ENCODE data around the gene CDC73.

DNA sequence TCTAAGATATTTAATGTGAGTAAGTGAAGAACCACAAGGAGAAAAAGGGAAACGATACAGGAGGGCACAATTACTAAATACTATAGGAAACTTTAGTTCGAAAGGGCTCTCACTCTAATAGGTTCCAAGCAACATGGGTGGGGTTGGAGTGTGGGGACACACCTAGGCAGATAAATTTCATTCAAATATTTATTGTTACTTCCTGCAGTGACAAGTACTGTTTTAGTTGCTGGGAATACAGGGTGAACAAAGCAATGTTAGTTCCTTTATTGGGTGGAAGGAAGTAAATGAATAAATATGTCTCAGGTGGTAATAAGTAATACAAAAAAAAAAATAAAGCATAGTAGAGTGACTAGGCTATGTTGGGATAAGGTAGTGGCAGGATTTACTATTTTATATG, 137.8 kb downstream of the CDC73 start:
- TF ChIP-seq FOXP2 (optimal IDR thresholded peaks at IDR 0.05; ENCODE audit: borderline replicate concordance, extremely low read depth, extremely low read length, insufficient read depth), result no peak
- TF ChIP-seq POLR2AphosphoS5 (IDR thresholded peaks at IDR 0.05; ENCODE audit: low read depth, low read length), result no peak
- TF ChIP-seq, protein P1, sequence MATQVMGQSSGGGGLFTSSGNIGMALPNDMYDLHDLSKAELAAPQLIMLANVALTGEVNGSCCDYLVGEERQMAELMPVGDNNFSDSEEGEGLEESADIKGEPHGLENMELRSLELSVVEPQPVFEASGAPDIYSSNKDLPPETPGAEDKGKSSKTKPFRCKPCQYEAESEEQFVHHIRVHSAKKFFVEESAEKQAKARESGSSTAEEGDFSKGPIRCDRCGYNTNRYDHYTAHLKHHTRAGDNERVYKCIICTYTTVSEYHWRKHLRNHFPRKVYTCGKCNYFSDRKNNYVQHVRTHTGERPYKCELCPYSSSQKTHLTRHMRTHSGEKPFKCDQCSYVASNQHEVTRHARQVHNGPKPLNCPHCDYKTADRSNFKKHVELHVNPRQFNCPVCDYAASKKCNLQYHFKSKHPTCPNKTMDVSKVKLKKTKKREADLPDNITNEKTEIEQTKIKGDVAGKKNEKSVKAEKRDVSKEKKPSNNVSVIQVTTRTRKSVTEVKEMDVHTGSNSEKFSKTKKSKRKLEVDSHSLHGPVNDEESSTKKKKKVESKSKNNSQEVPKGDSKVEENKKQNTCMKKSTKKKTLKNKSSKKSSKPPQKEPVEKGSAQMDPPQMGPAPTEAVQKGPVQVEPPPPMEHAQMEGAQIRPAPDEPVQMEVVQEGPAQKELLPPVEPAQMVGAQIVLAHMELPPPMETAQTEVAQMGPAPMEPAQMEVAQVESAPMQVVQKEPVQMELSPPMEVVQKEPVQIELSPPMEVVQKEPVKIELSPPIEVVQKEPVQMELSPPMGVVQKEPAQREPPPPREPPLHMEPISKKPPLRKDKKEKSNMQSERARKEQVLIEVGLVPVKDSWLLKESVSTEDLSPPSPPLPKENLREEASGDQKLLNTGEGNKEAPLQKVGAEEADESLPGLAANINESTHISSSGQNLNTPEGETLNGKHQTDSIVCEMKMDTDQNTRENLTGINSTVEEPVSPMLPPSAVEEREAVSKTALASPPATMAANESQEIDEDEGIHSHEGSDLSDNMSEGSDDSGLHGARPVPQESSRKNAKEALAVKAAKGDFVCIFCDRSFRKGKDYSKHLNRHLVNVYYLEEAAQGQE (IDR thresholded peaks at IDR 0.05; ENCODE audit: insufficient read depth in 1 of 2, low read depth in 2 of 2, low read length in 2 of 2), result no peak
- TF ChIP-seq TAF1 (IDR thresholded peaks at IDR 0.05; ENCODE audit: borderline replicate concordance, insufficient read depth, low read length), result no peak
